ENCODE data around the gene CEP135. TPM values are rescaled to one million over a fixed set of nuclear protein-coding genes. Genes with fewer than 3 reads are reported as not detected.

Gene CEP135
- total and polyA plus RNA-seq, 2 donors (not counting 3 experiments of a cell fraction or from before 2014, with no cell fraction given), result 2.8 to 15.3 TPM

DNA sequence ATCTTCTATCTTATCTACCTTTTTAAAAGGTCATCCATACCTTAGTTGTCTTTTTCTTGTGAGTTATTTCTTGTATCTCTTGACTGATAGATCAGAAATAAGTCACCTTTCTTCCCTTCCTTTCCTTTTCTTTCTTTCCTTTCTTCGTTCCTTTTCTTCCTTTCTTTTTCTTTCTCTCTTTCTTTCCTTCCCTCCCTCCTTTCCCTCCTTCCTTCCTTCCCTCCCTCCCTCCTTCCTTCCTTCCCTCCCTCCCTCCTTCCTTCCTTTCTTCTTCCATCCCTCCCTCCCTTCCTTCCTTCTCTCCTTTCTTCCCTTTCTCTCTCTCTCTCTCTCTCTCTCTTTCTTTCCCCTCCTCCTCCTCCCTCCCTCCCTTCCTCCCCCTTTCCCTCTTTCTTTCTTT, 93.5 kb downstream of the CEP135 start:
- no peak overlapping the region for H3K4me2 ChIP-seq (ENCODE audit: insufficient read depth, low read length)
- dilution Hi-C loops (cut with MboI; ENCODE audit: extremely low pct_ligation_motif_present, low sequenced_read_pairs) (no loop called here), intact Hi-C loops (cut with micrococcal nuclease) (loop anchor here (10.0 kb wide), 1 partner anchor 793 kb away; no protein-coding TSS in a partner anchor)
- no peaks in the 10 kb centered on the region for H3K9me1 ChIP-seq (replicated peaks; ENCODE audit: control insufficient read depth, extremely low read depth, insufficient read depth, low read length)
- H3K79me2 ChIP-seq (ENCODE audit: control insufficient read depth, insufficient read depth, low read length), result no peaks in the 10 kb centered on the region
- no peak overlapping the region for H2AFZ ChIP-seq (ENCODE audit: low read depth, low read length)
- H3K9me3 ChIP-seq (replicated peaks; ENCODE audit: control insufficient read depth, insufficient read depth, low read length), result no peaks in the 10 kb centered on the region
- BruUV-seq (replicated peaks), result no TSS peak
- H3K27me3 ChIP-seq (ENCODE audit: control insufficient read depth in 2 of 2, insufficient read depth in 2 of 2, low read length in 2 of 2), result peaks cover 13 to 20% of the 10 kb centered on the region in 2 experiments
- H3K27ac ChIP-seq (ENCODE audit: insufficient read depth, low read depth, low read length), result no peak overlapping the region
- no peaks in the 10 kb centered on the region for H3K36me3 ChIP-seq (ENCODE audit: control insufficient read depth in 2 of 2, extremely low read depth in 1 of 2, insufficient read depth in 2 of 2, low read length in 2 of 2)
- no peak overlapping the region for H3K4me3 ChIP-seq (replicated peaks in 1 of 3; ENCODE audit: insufficient read depth in 1 of 3, low read depth in 1 of 3, low read length in 3 of 3)
- POLR2A ChIA-PET, result no interaction called here
- H4K20me1 ChIP-seq (replicated peaks; ENCODE audit: control insufficient read depth, extremely low read depth, insufficient read depth, low read length), result no peaks in the 10 kb centered on the region
- TF ChIP-seq, protein P1, sequence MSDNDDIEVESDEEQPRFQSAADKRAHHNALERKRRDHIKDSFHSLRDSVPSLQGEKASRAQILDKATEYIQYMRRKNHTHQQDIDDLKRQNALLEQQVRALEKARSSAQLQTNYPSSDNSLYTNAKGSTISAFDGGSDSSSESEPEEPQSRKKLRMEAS (IDR thresholded peaks at IDR 0.05; ENCODE audit: insufficient read depth, insufficient read length), result no peak
- TF ChIP-seq POLR2AphosphoS5 (IDR thresholded peaks at IDR 0.05; ENCODE audit: insufficient read depth, low read depth, low read length), result no peak
- H3K4me1 ChIP-seq (ENCODE audit: control insufficient read depth, extremely low read depth, insufficient read depth, low read length), result no peaks in the 10 kb centered on the region
- FAIRE-seq, result no peak
- CTCF ChIA-PET, result no interaction called here
- no peak overlapping the region for H3K9ac ChIP-seq (replicated peaks; ENCODE audit: extremely low read depth, insufficient read depth, low read length)
- no peak for DNase-seq (ENCODE audit: low read depth, low spot score)

DNA sequence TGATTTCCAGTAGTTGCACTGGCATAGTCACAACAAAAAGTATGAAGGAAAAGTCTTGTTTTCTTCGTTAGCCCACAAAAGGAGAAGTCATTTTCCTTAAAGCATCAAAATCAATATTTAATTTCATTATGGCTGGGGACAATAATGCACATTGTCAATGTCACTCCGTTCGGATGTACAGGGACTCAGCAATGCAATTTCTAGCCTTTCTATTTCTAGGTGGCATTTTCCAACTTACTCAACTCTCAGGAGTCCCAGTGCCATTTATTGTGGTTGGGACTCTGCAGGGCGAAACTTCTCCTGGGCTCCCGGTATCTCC, 99.6 kb downstream of the CEP135 start:
- POLR2A ChIA-PET, result no interaction called here

More for the DNA sequence above, 99.6 kb downstream of the CEP135 start:
- no peak for FAIRE-seq
- Histone ChIP-seq H3K9ac (replicated peaks; ENCODE audit: extremely low read depth, insufficient read depth, low read length) (peak overlapping the region; percentile 32), H4K20me1 (replicated peaks; ENCODE audit: control insufficient read depth, extremely low read depth, insufficient read depth, low read length) (no peaks in the 10 kb centered on the region), H3K27me3 (ENCODE audit: control insufficient read depth in 2 of 2, insufficient read depth in 2 of 2, low read length in 2 of 2) (peaks cover 3 to 4% of the 10 kb centered on the region in 2 experiments), H3K79me2 (ENCODE audit: control insufficient read depth, insufficient read depth, low read length) (no peaks in the 10 kb centered on the region), H3K9me1 (replicated peaks; ENCODE audit: control insufficient read depth, extremely low read depth, insufficient read depth, low read length) (peaks cover 2% of the 10 kb centered on the region), H3K9me3 (replicated peaks; ENCODE audit: control insufficient read depth, insufficient read depth, low read length) (no peaks in the 10 kb centered on the region), H3K36me3 (ENCODE audit: control insufficient read depth in 2 of 2, extremely low read depth in 1 of 2, insufficient read depth in 2 of 2, low read length in 2 of 2) (no peaks in the 10 kb centered on the region), H3K27ac (ENCODE audit: insufficient read depth, low read depth, low read length) (no peak overlapping the region), H3K4me1 (ENCODE audit: control insufficient read depth, extremely low read depth, insufficient read depth, low read length) (peaks cover 6% of the 10 kb centered on the region), H3K4me3 (replicated peaks in 1 of 3; ENCODE audit: insufficient read depth in 1 of 3, low read depth in 1 of 3, low read length in 3 of 3) (peak overlapping the region; percentile 61 to 87 (median 73)), H3K4me2 (ENCODE audit: insufficient read depth, low read length) (peak overlapping the region; percentile 78), H2AFZ (ENCODE audit: low read depth, low read length) (peak overlapping the region; percentile 89)
- no TSS peak for BruUV-seq (replicated peaks)
- no peak for DNase-seq (ENCODE audit: low read depth, low spot score)
- dilution Hi-C loops (cut with MboI; ENCODE audit: extremely low pct_ligation_motif_present, low sequenced_read_pairs), result no loop called here
- CTCF ChIA-PET, result interaction anchor here (1.6 to 2.0 kb wide), 2 partner anchors 11 to 100 kb away, joined by 4 to 19 read pairs; partner anchors contain the start of gene CEP135
- intact Hi-C loops (cut with micrococcal nuclease), result loop anchor here (2.0 to 10.0 kb wide), 2 partner anchors 82 to 786 kb away; no protein-coding TSS in a partner anchor
- no peak for TF ChIP-seq JUN (IDR thresholded peaks at IDR 0.05; ENCODE audit: borderline replicate concordance, insufficient read depth, insufficient read length, low read depth)
- TF ChIP-seq, protein P1 (IDR thresholded peaks at IDR 0.05; ENCODE audit: insufficient read depth, insufficient read length), result no peak
- TF ChIP-seq EZH2 (IDR thresholded peaks at IDR 0.05; ENCODE audit: borderline replicate concordance, low read depth, low read length, severe bottlenecking), result no peak
- TF ChIP-seq FOS (IDR thresholded peaks at IDR 0.05; ENCODE audit: borderline replicate concordance, insufficient read depth, low read length), result no peak
- TF ChIP-seq MYC (IDR thresholded peaks at IDR 0.05; ENCODE audit: low read depth, low read length), result no peak
- TF ChIP-seq, protein P2, sequence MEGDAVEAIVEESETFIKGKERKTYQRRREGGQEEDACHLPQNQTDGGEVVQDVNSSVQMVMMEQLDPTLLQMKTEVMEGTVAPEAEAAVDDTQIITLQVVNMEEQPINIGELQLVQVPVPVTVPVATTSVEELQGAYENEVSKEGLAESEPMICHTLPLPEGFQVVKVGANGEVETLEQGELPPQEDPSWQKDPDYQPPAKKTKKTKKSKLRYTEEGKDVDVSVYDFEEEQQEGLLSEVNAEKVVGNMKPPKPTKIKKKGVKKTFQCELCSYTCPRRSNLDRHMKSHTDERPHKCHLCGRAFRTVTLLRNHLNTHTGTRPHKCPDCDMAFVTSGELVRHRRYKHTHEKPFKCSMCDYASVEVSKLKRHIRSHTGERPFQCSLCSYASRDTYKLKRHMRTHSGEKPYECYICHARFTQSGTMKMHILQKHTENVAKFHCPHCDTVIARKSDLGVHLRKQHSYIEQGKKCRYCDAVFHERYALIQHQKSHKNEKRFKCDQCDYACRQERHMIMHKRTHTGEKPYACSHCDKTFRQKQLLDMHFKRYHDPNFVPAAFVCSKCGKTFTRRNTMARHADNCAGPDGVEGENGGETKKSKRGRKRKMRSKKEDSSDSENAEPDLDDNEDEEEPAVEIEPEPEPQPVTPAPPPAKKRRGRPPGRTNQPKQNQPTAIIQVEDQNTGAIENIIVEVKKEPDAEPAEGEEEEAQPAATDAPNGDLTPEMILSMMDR (IDR thresholded peaks at IDR 0.05; ENCODE audit: extremely low read depth in 1 of 2, insufficient read depth in 1 of 2, low read depth in 1 of 2, low read length in 2 of 2), result no peak
- TF ChIP-seq GATA2 (IDR thresholded peaks at IDR 0.05; ENCODE audit: insufficient read depth, insufficient read length, low read depth, low read length), result no peak
- TF ChIP-seq POLR2AphosphoS5 (IDR thresholded peaks at IDR 0.05; ENCODE audit: insufficient read depth, low read depth, low read length), result no peak
- TF ChIP-seq POLR2A (IDR thresholded peaks at IDR 0.05; ENCODE audit: low read depth, low read length), result no peak
